HepG2 (cell line): ENCODE measurements around the gene NGDN. TPM values are rescaled to one million over a fixed set of nuclear protein-coding genes. Genes with fewer than 3 reads are reported as not detected.

Experiments
- ATAC-seq: fragments of 200-7000 bp; cut with Tn5 transposase; 3 replicates; pipeline ENCODE4 v1.9.1; 2020; ENCODE audit warnings: mild to moderate bottlenecking, moderate library complexity
- BruUV-seq: library from RNA; stranded (reverse); fragments of 400-500 nt; replicated peaks from 2 replicates; lab custom pipeline; 2021; lab: Mats Ljungman, UMichigan
- CTCF ChIA-PET: fragments of 300-600 bp; formaldehyde crosslinking; extraction: SDS; loops from one replicate; lab custom pipeline; 2021; ENCODE audit warnings: low total read pairs, inconsistent platforms, low intra/inter-chr PET ratio; lab: Yijun Ruan, JAX
- POLR2A ChIA-PET: fragments of 350-600 bp; sonication (Branson Sonifier 250); formaldehyde crosslinking; loops from one replicate; lab custom pipeline; 2020; ENCODE audit warnings: antibody characterized with exemption, inconsistent platforms; lab: Yijun Ruan, JAX
- DNase-seq: peaks from one replicate; pipeline ENCODE4 v3.0.0-alpha.2; 2015; ENCODE audit warnings: low spot score
- FAIRE-seq: peaks from 3 replicates; lab custom pipeline; 2011; peaks lifted over from hg19 to GRCh38; lab: Jason Lieb, UNC
- H2AFZ ChIP-seq: one replicate; pipeline ENCODE4 v1.6.1; 2011; ENCODE audit warnings: low read length, inconsistent platforms
- H3K27ac ChIP-seq: fragments of 300-600 bp; 3 replicates; pipeline ENCODE4 v1.8.0; 2011; ENCODE audit warnings: mixed run types, mild to moderate bottlenecking, mixed read lengths, low read length, inconsistent platforms; ENCODE audit not compliant: insufficient read depth; ENCODE audit errors: extremely low read length
- H3K27me3 ChIP-seq, 2 experiments: fragments of 200-600 bp in 1 of 2; 2 replicates in 1 of 2; 3 replicates in 1 of 2; pipeline versions ENCODE4 v1.6.0 to v1.8.0; 2011; ENCODE audit warnings: low read length in 2 of 2, mild to moderate bottlenecking in 2 of 2, moderate library complexity in 2 of 2, inconsistent platforms in 1 of 2; ENCODE audit not compliant: insufficient read depth in 2 of 2, control insufficient read depth in 1 of 2
- H3K36me3 ChIP-seq, 2 experiments: fragments of 200-600 bp in 1 of 2; replicated peaks in 1 of 2; 2 replicates in 1 of 2; 3 replicates in 1 of 2; pipeline versions ENCODE4 v1.5.1 to v1.8.0; 2011; ENCODE audit warnings: low read length in 2 of 2, inconsistent platforms in 1 of 2; ENCODE audit not compliant: insufficient read depth in 2 of 2, control insufficient read depth in 1 of 2
- H3K4me1 ChIP-seq: 2 replicates; pipeline ENCODE4 v1.5.1; 2012; ENCODE audit warnings: low read length, inconsistent platforms; ENCODE audit not compliant: insufficient read depth
- H3K4me2 ChIP-seq: 2 replicates; pipeline ENCODE4 v1.6.0; 2011; ENCODE audit warnings: low read depth, low read length, inconsistent platforms
- H3K4me3 ChIP-seq, 3 experiments: fragments of 200-600 bp in 1 of 3; sonication (generic), shearing (Covaris generic) in 1 of 3; replicated peaks in 1 of 3; 2 replicates each; pipeline ENCODE4 v1.5.1; 2011 to 2016; ENCODE audit warnings: low read length in 3 of 3, inconsistent platforms in 2 of 3, low read depth in 2 of 3, mild to moderate bottlenecking in 2 of 3, control low read depth in 1 of 3, mixed read lengths in 1 of 3; ENCODE audit not compliant: insufficient read depth in 1 of 3
- H3K79me2 ChIP-seq: one replicate; pipeline ENCODE4 v1.6.1; 2011; ENCODE audit warnings: low read length, inconsistent platforms; ENCODE audit not compliant: insufficient read depth
- H3K9ac ChIP-seq: 2 replicates; pipeline ENCODE4 v1.6.0; 2011; ENCODE audit warnings: mild to moderate bottlenecking, low read depth, low read length, inconsistent platforms; ENCODE audit not compliant: insufficient read depth
- H3K9me3 ChIP-seq: 2 replicates; pipeline ENCODE4 v1.5.1; 2012; ENCODE audit warnings: mild to moderate bottlenecking, low read length
- H4K20me1 ChIP-seq: 2 replicates; pipeline ENCODE4 v1.6.0; 2011; ENCODE audit warnings: inconsistent platforms, mild to moderate bottlenecking, low read length, moderate library complexity; ENCODE audit not compliant: insufficient read depth
- ARID3A ChIP-seq: IDR thresholded peaks from 2 replicates; pipeline ENCODE4 v1.6.1; 2012; ENCODE audit warnings: low read depth, low read length, improper control_type of control experiment
- CBX2 ChIP-seq, 2 experiments: fragments of 200-600 bp in 1 of 2; sonication (generic); formaldehyde crosslinking in 1 of 2; IDR thresholded peaks; 2 replicates each; pipeline versions ENCODE4 v1.7.0 to v1.8.1; 2018 to 2022; ENCODE audit warnings: low read depth in 2 of 2, low read length in 1 of 2, mild to moderate bottlenecking in 1 of 2, missing genetic modification reagents in 1 of 2
- FOXC1 ChIP-seq: sonication (generic); formaldehyde crosslinking; IDR thresholded peaks from 2 replicates; pipeline ENCODE4 v1.8.0; 2022; ENCODE audit warnings: mild to moderate bottlenecking, missing genetic modification reagents, borderline replicate concordance
- HNRNPLL ChIP-seq: fragments of 200-400 bp; formaldehyde crosslinking; IDR thresholded peaks from 2 replicates; pipeline ENCODE4 v1.6.1; 2017; ENCODE audit warnings: mild to moderate bottlenecking, low read depth, low read length; ENCODE audit not compliant: poor library complexity, severe bottlenecking
- IKZF5 ChIP-seq: IDR thresholded peaks from 2 replicates; pipeline ENCODE4 v1.6.1; 2018; ENCODE audit warnings: missing genetic modification reagents, mild to moderate bottlenecking, missing compliant biosample characterization
- NFYB ChIP-seq: sonication (generic); formaldehyde crosslinking; IDR thresholded peaks from 2 replicates; pipeline ENCODE4 v1.4.0; 2020; ENCODE audit warnings: missing genetic modification reagents
- POLR2AphosphoS5 ChIP-seq: IDR thresholded peaks from 2 replicates; pipeline ENCODE4 v1.6.1; 2012; ENCODE audit warnings: low read depth, low read length
- PRDM4 ChIP-seq: sonication (generic); formaldehyde crosslinking; IDR thresholded peaks from 2 replicates; pipeline ENCODE4 v1.9.0; 2021; ENCODE audit warnings: missing genetic modification reagents, borderline replicate concordance
- SMARCC2 ChIP-seq: fragments of 450-650 bp; IDR thresholded peaks from 2 replicates; pipeline ENCODE4 v1.6.1; 2017; ENCODE audit warnings: antibody characterized with exemption, mild to moderate bottlenecking
- ZBTB21 ChIP-seq: sonication (generic); formaldehyde crosslinking; IDR thresholded peaks from 2 replicates; pipeline ENCODE4 v1.4.0; 2020; ENCODE audit warnings: missing genetic modification reagents
- ZGPAT ChIP-seq: IDR thresholded peaks from 2 replicates; pipeline ENCODE4 v1.6.1; 2016; ENCODE audit warnings: mild to moderate bottlenecking
- ZMAT5 ChIP-seq: sonication (generic); formaldehyde crosslinking; IDR thresholded peaks from 2 replicates; pipeline ENCODE4 v1.5.0; 2020; ENCODE audit warnings: mild to moderate bottlenecking, low read depth, missing genetic modification reagents, borderline replicate concordance
- ZNF124 ChIP-seq: sonication (generic); formaldehyde crosslinking; IDR thresholded peaks from 2 replicates; pipeline ENCODE4 v1.4.0; 2020; ENCODE audit warnings: missing genetic modification reagents
- ZNF143 ChIP-seq: sonication (generic); formaldehyde crosslinking; IDR thresholded peaks from 2 replicates; pipeline ENCODE4 v1.4.0; 2020; ENCODE audit warnings: missing genetic modification reagents
- ZNF614 ChIP-seq: IDR thresholded peaks from 2 replicates; pipeline ENCODE4 v1.6.1; 2018; ENCODE audit warnings: missing biosample characterization, missing genetic modification reagents, inconsistent platforms, borderline replicate concordance
- WGBS: methylation state at CpG from one replicate; pipeline ENCODE4 v1.1.6; 2017; ENCODE audit warnings: low lambda C conversion rate; 5-methylcytosine and 5-hydroxymethylcytosine counted together
- in situ Hi-C: cut with HindIII; loops from 2 replicates; pipeline ENCODE4 v1.10.0; 2017; ENCODE audit warnings: low pct_unique_long_range_greater_than_20kb; ENCODE audit not compliant: extremely low pct_ligation_motif_present
- intact Hi-C: fragments of 100-400 bp; cut with micrococcal nuclease; formaldehyde crosslinking; loops from one replicate; pipeline ENCODE4 v1.10.0; 2022; ENCODE audit not compliant: unreplicated experiment
- polyA plus RNA-seq, 8 experiments: library from polyadenylated mRNA; depleted of rRNA in 3 of 8; stranded (reverse) in 7 of 8; unstranded in 1 of 8; fragments of >200 nt; fragmentation: Illumina TruSeq in 4 of 8; extraction: Trizol in 4 of 8; gene quantifications; 2 replicates each; pipeline versions ENCODE4 v1.2.1 to v1.2.3, GENCODE V29; 2011 to 2016; ENCODE audit warnings: low read depth in 4 of 8, missing spikeins in 1 of 8, mixed read lengths in 1 of 8; ENCODE audit not compliant: insufficient read depth in 1 of 8
- total RNA-seq, 5 experiments: library from RNA; depleted of rRNA; stranded (reverse); fragments of >200 nt; fragmentation: Illumina TruSeq; extraction: Trizol; gene quantifications; 2 replicates each; pipeline ENCODE4 v1.2.3, GENCODE V29; 2016; ENCODE audit warnings: low read depth in 1 of 5
- TF ChIP-seq, protein P1 (sequence below): sonication (generic); formaldehyde crosslinking; IDR thresholded peaks from 2 replicates; pipeline ENCODE4 v1.8.1; 2023; ENCODE audit warnings: mild to moderate bottlenecking, missing genetic modification reagents, borderline replicate concordance

NGDN gene
- total and polyA plus RNA-seq, 2 of the 13 experiments (the other 11 are each of a cell fraction or from before 2014, with no cell fraction given): 154 to 216 TPM

DNA sequence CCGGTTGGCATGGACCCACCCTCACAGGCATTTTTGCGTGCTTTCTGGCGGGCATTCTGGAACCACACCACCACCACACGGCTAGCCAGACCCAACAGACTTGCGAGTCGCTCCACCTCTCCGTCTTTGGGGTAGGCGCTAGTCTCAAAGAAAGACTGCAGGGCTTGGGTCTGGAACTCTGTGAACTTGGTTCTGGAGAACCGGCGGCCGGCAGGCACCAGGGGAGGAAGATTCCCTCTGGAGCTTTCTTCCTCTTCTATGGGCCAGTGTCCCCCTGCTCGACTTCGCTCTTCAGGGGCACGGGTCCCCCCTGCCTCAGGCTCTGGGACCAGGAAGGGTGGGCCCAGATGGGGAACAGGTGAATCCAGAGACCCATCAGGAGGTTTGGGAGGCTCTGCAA, 55.5 kb downstream of the NGDN start:
- intact Hi-C loops: no loop called here
- no peak overlapping the region for H3K4me3 ChIP-seq
- CTCF ChIA-PET: no interaction called here
- ATAC-seq: no peak; the same call in 2 of the 3 replicates
- H3K4me1 ChIP-seq: no peaks in the 10 kb centered on the region
- DNase-seq: no peak
- TF ChIP-seq ZNF143 (CRISPR knock-in tag) (no peak), ZGPAT (CRISPR knock-in tag) (no peak), HNRNPLL (no peak), ZNF614 (no peak), NFYB (CRISPR knock-in tag) (no peak), ZMAT5 (CRISPR knock-in tag) (no peak), PRDM4 (no peak), POLR2AphosphoS5 (no peak), ZBTB21 (CRISPR knock-in tag) (no peak), CBX2 (IDR thresholded peaks at IDR 0.05; ENCODE audit: low read depth, low read length) (no peak), CBX2 (CRISPR knock-in tag; IDR thresholded peaks at IDR 0.05; ENCODE audit: low read depth) (no peak), SMARCC2 (no peak), IKZF5 (CRISPR knock-in tag) (no peak), ARID3A (no peak), FOXC1 (CRISPR knock-in tag) (no peak), ZNF124 (CRISPR knock-in tag) (no peak)
- TF ChIP-seq, protein P1, sequence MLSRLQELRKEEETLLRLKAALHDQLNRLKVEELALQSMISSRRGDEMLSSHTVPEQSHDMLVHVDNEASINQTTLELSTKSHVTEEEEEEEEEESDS (CRISPR knock-in tag): no peak
- POLR2A ChIA-PET: interaction anchor here (1.2 kb wide), 1 partner anchor 204 kb away, joined by 3 read pairs; the partner anchor contains the start of gene PABPN1
- H3K79me2 ChIP-seq: no peaks in the 10 kb centered on the region
- no peaks in the 10 kb centered on the region for H3K36me3 ChIP-seq
- no peaks in the 10 kb centered on the region for H3K27me3 ChIP-seq
- H3K9me3 ChIP-seq: no peaks in the 10 kb centered on the region
- H3K27ac ChIP-seq: no peak overlapping the region
- FAIRE-seq: no peak
- WGBS: 89% methylated on average over 14 of the region's 14 CpGs
- no peak overlapping the region for H3K4me2 ChIP-seq
- in situ Hi-C loops: no loop called here
- no TSS peak for BruUV-seq
- no peak overlapping the region for H3K9ac ChIP-seq
- no peaks in the 10 kb centered on the region for H4K20me1 ChIP-seq
- H2AFZ ChIP-seq: no peak overlapping the region
